Ascending aorta (tissue), 2 donors: ENCODE data around the gene SMC3. TPM values are rescaled to one million over a fixed set of nuclear protein-coding genes. Genes with fewer than 3 reads are reported as not detected.

Experiments
- DNase-seq, 2 donors: peaks; one replicate each; pipeline ENCODE4 v3.0.0-alpha.2; 2019; ENCODE audit warnings: low spot score in 2 of 2
- H3K27ac ChIP-seq, 2 donors: fragments of 200-600 bp; sonication (generic); one replicate each; pipeline ENCODE4 v1.5.1; 2016 to 2017; ENCODE audit warnings: mild to moderate bottlenecking in 1 of 2
- H3K27me3 ChIP-seq: fragments of 200-600 bp; sonication (generic); one replicate; pipeline ENCODE4 v1.5.1; 2017
- H3K36me3 ChIP-seq, 2 donors: fragments of 200-600 bp; sonication (generic); one replicate each; pipeline ENCODE4 v1.5.1; 2016
- H3K4me1 ChIP-seq, 2 donors: fragments of 200-600 bp; sonication (generic); one replicate each; pipeline ENCODE4 v1.5.1; 2016 to 2017; ENCODE audit warnings: mild to moderate bottlenecking in 1 of 2
- H3K4me3 ChIP-seq, 2 donors: fragments of 200-600 bp; sonication (generic); one replicate each; pipeline ENCODE4 v1.5.1; 2016 to 2017; ENCODE audit warnings: mild to moderate bottlenecking in 1 of 2
- H3K9me3 ChIP-seq, 2 donors: fragments of 200-600 bp; sonication (generic); one replicate each; pipeline ENCODE4 v1.5.1; 2016
- intact Hi-C: fragments of 100-400 bp; cut with DNase I; formaldehyde crosslinking; loops from one replicate; pipeline ENCODE4 v1.15.1; 2023
- total RNA-seq: library from RNA; depleted of rRNA; stranded (reverse); fragments of >200 nt; gene quantifications from one replicate; pipeline ENCODE4 v1.1.0, GENCODE V29; 2016
- TF ChIP-seq, protein P1 (sequence below), 3 experiments: fragments of 200-600 bp in 2 of 3; fragments of 450-650 bp in 1 of 3; sonication (generic) in 2 of 3; IDR thresholded peaks; one replicate each; pipeline ENCODE4 v1.5.1; 2016 to 2019; ENCODE audit warnings: antibody characterized with exemption in 3 of 3, mild to moderate bottlenecking in 1 of 3, moderate library complexity in 1 of 3

Gene SMC3
- total RNA-seq, 1 donor from 2014 or later = 14.8 TPM

- no peaks in the 10 kb centered on the region for H3K9me3 ChIP-seq
- H3K27me3 ChIP-seq = no peaks in the 10 kb centered on the region
- TF ChIP-seq, protein P1, sequence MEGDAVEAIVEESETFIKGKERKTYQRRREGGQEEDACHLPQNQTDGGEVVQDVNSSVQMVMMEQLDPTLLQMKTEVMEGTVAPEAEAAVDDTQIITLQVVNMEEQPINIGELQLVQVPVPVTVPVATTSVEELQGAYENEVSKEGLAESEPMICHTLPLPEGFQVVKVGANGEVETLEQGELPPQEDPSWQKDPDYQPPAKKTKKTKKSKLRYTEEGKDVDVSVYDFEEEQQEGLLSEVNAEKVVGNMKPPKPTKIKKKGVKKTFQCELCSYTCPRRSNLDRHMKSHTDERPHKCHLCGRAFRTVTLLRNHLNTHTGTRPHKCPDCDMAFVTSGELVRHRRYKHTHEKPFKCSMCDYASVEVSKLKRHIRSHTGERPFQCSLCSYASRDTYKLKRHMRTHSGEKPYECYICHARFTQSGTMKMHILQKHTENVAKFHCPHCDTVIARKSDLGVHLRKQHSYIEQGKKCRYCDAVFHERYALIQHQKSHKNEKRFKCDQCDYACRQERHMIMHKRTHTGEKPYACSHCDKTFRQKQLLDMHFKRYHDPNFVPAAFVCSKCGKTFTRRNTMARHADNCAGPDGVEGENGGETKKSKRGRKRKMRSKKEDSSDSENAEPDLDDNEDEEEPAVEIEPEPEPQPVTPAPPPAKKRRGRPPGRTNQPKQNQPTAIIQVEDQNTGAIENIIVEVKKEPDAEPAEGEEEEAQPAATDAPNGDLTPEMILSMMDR (IDR thresholded peaks at IDR 0.05) = peak in 2 of 3 experiments; percentile 47 to 61
- DNase-seq = no peak
- intact Hi-C loops = no loop called here
- H3K4me3 ChIP-seq = no peak overlapping the region
- H3K36me3 ChIP-seq = no peaks in the 10 kb centered on the region
- H3K27ac ChIP-seq = no peak overlapping the region
- no peaks in the 10 kb centered on the region for H3K4me1 ChIP-seq
Observed at GRCh38 chr10:110556969-110557601, 10.4 kb upstream of the SMC3 start.

DNA sequence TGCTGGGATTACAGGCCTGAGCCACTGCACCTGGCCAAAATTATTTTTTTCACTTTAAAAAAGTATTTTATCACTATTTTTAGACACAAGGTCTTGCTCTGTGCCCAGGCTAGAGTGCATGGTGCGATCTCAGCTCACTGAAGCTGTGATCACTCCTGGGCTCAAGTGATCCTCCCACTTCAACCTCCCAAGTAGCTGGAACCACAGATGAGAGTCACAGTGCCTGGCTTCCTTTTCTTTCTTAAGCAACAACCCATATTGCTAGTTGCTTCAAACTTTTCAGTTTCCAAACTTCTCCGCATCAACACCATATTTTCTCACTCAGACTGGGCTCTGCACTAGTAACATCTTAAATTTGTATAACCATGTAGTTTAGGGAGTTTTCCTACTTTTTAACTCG lies 9.5 kb upstream of the SMC3 start:
- intact Hi-C loops = no loop called here
- no peaks in the 10 kb centered on the region for H3K27me3 ChIP-seq
- DNase-seq = no peak
- no peak overlapping the region for H3K27ac ChIP-seq
- no peaks in the 10 kb centered on the region for H3K36me3 ChIP-seq
- H3K9me3 ChIP-seq = no peaks in the 10 kb centered on the region
- TF ChIP-seq, protein P1 (IDR thresholded peaks at IDR 0.05) = no peak
- no peak overlapping the region for H3K4me3 ChIP-seq
- H3K4me1 ChIP-seq = no peaks in the 10 kb centered on the region

DNA sequence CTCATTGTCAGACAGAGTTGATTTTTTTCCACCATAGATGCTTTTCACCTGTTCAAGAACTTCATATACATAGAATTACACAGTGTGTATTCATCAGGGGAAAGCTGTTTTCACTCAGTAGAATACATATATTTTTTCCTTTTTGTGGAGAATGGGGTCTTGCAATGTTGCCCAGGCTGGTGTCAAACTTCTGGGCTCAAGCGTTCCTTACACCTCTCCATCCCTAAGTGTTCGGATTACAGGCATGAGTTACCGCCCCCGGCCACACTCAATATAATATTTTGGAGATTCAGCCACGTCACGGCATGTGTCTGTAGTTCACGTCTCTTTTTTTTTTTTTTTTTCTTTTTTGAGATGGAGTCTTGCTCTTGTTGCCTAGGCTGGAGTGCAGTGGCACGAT lies 7.5 kb upstream of the SMC3 start:
- intact Hi-C loops = no loop called here
- Histone ChIP-seq H3K9me3 (no peaks in the 10 kb centered on the region), H3K4me1 (no peaks in the 10 kb centered on the region), H3K27me3 (no peaks in the 10 kb centered on the region), H3K27ac (no peak overlapping the region), H3K4me3 (no peak overlapping the region), H3K36me3 (no peaks in the 10 kb centered on the region)
- TF ChIP-seq, protein P1 (IDR thresholded peaks at IDR 0.05) = no peak
- no peak for DNase-seq

DNA sequence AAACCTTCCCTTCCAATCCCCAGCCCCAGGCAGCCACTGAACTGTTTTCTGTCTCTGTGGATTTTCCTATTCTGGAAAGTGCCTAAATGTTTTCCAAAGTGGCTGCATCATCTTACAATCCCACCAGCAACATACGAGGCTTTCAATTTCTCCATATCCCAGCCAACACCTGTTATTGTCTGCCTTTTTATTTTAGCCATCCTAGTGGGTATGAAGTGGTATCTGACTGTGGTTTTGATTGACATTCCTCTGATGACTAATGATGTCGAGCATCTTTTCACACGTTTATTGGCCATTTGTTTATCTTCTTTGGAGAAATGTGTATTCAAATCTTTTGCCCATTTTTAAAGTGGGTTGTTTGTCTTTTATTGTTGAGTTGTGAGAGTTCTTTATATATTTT lies 6.2 kb upstream of the SMC3 start:
- intact Hi-C loops = no loop called here
- TF ChIP-seq, protein P1 (IDR thresholded peaks at IDR 0.05) = no peak

DNA sequence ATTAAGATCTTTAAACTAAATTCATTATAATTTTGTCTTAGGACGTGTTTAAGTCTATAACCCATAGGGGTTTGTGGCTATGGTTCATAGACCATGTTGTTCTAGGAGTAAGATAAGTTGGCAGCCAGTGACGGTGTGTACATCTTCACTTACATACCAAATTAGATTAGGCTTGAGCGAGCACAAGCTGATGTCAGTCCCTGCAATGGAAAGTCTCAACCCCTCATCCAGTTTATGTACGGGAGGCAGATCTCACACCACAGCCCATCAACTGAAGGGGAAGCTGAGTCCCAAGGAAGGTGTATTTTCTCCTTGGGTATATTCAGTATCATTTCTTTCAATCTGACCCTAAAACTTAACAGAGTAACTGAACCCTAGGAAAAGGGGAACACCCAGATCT lies 5.1 kb upstream of the SMC3 start:
- no peak overlapping the region for H3K27ac ChIP-seq
- TF ChIP-seq, protein P1 (IDR thresholded peaks at IDR 0.05) = no peak
- intact Hi-C loops = no loop called here
- H3K9me3 ChIP-seq = no peaks in the 10 kb centered on the region
- no peaks in the 10 kb centered on the region for H3K27me3 ChIP-seq
- H3K36me3 ChIP-seq = no peaks in the 10 kb centered on the region
- peaks cover 0 to 5% of the 10 kb centered on the region in 2 donors for H3K4me1 ChIP-seq
- no peak for DNase-seq
- no peak overlapping the region for H3K4me3 ChIP-seq

More for the DNA sequence above, 6.2 kb upstream of the SMC3 start:
- H3K9me3 ChIP-seq = no peaks in the 10 kb centered on the region
- H3K4me3 ChIP-seq = no peak overlapping the region
- H3K4me1 ChIP-seq = no peaks in the 10 kb centered on the region
- H3K27ac ChIP-seq = no peak overlapping the region
- no peaks in the 10 kb centered on the region for H3K27me3 ChIP-seq
- no peak for DNase-seq
- no peaks in the 10 kb centered on the region for H3K36me3 ChIP-seq

DNA sequence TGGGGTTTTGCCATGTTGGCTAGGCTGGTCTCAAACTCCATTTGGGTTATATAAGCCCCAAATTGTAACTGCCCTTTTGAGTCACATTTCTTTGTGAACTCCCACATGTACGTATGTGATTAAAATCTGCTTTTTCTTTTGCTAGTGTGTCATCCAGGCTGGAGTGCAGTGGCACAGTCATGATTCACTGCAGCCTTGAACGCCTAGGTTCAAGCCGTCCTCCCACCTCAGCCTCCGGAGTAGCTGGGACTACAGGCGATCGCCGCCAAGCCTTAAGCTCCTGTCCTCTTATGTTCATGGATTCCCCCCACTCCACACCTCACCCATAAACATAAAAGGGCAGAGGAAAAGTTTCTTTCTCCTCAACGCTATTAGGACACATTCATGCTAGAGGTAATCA lies 4.4 kb upstream of the SMC3 start:
- intact Hi-C loops = no loop called here
- TF ChIP-seq, protein P1 (IDR thresholded peaks at IDR 0.05) = no peak

More for the DNA sequence above, 4.4 kb upstream of the SMC3 start:
- no peaks in the 10 kb centered on the region for H3K27me3 ChIP-seq
- H3K4me1 ChIP-seq = peaks cover 0 to 5% of the 10 kb centered on the region in 2 donors
- H3K9me3 ChIP-seq = no peaks in the 10 kb centered on the region
- no peak for DNase-seq
- no peaks in the 10 kb centered on the region for H3K36me3 ChIP-seq
- H3K27ac ChIP-seq = no peak overlapping the region
- H3K4me3 ChIP-seq = no peak overlapping the region
